ENCODE data around the gene ORMDL3. TPM values are rescaled to one million over a fixed set of nuclear protein-coding genes. Genes with fewer than 3 reads are reported as not detected.

The ORMDL3 gene
- total RNA-seq, 1 experiment from 2014 or later, result 18.0 TPM

- no peaks in the 10 kb centered on the region for H3K9me3 ChIP-seq (ENCODE audit: low read depth, low read length, poor library complexity, severe bottlenecking)
- intact Hi-C loops (cut with micrococcal nuclease; ENCODE audit: unreplicated experiment), result no loop called here
- BruUV-seq (replicated peaks), result no TSS peak
- H3K36me3 ChIP-seq (ENCODE audit: insufficient read depth, low read length, poor library complexity, severe bottlenecking), result no peaks in the 10 kb centered on the region
- ChIA-PET CTCF (no interaction called here), POLR2A (ENCODE audit: low non-redundant PET) (no interaction called here)
- no peak overlapping the region for H3K4me3 ChIP-seq (ENCODE audit: low read depth, low read length, poor library complexity, severe bottlenecking)
- no peaks in the 10 kb centered on the region for H3K4me1 ChIP-seq (ENCODE audit: insufficient read depth, low read length, poor library complexity, severe bottlenecking)
- no peak for TF ChIP-seq CTCF (conservative IDR thresholded peaks at IDR 0.05; ENCODE audit: low read depth, low read length)
- no peak for TF ChIP-seq EZH2 (IDR thresholded peaks at IDR 0.05; ENCODE audit: borderline replicate concordance, low read depth, low read length, poor library complexity, severe bottlenecking)
- H3K27ac ChIP-seq (ENCODE audit: low read depth, low read length, poor library complexity, severe bottlenecking), result no peak overlapping the region
- H3K27me3 ChIP-seq (replicated peaks; ENCODE audit: insufficient read depth, low read depth, low read length, poor library complexity), result no peaks in the 10 kb centered on the region
- no peak for DNase-seq (ENCODE audit: low spot score)
These were observed 12.4 kb upstream of the ORMDL3 start for GRCh38 chr17:39939588-39940419.

- POLR2A ChIA-PET (ENCODE audit: low non-redundant PET), result no interaction called here
- CTCF ChIA-PET, result no interaction called here
- H3K9me3 ChIP-seq (ENCODE audit: low read depth, low read length, poor library complexity, severe bottlenecking), result no peaks in the 10 kb centered on the region
- H3K4me1 ChIP-seq (ENCODE audit: insufficient read depth, low read length, poor library complexity, severe bottlenecking), result no peaks in the 10 kb centered on the region
- no peak overlapping the region for H3K4me3 ChIP-seq (ENCODE audit: low read depth, low read length, poor library complexity, severe bottlenecking)
- no TSS peak for BruUV-seq (replicated peaks)
- DNase-seq (ENCODE audit: low spot score), result no peak
- H3K27me3 ChIP-seq (replicated peaks; ENCODE audit: insufficient read depth, low read depth, low read length, poor library complexity), result no peaks in the 10 kb centered on the region
- intact Hi-C loops (cut with micrococcal nuclease; ENCODE audit: unreplicated experiment), result no loop called here
- H3K36me3 ChIP-seq (ENCODE audit: insufficient read depth, low read length, poor library complexity, severe bottlenecking), result no peaks in the 10 kb centered on the region
- H3K27ac ChIP-seq (ENCODE audit: low read depth, low read length, poor library complexity, severe bottlenecking), result no peak overlapping the region
- TF ChIP-seq EZH2 (IDR thresholded peaks at IDR 0.05; ENCODE audit: borderline replicate concordance, low read depth, low read length, poor library complexity, severe bottlenecking) (no peak), CTCF (conservative IDR thresholded peaks at IDR 0.05; ENCODE audit: low read depth, low read length) (no peak)
These were observed 11.7 kb upstream of the ORMDL3 start for GRCh38 chr17:39939106-39939505.

GRCh38 chr17:39938140-39938869, 10.9 kb upstream of the ORMDL3 start:
- H3K36me3 ChIP-seq (ENCODE audit: insufficient read depth, low read length, poor library complexity, severe bottlenecking), result no peaks in the 10 kb centered on the region
- ChIA-PET POLR2A (ENCODE audit: low non-redundant PET) (no interaction called here), CTCF (no interaction called here)
- H3K4me1 ChIP-seq (ENCODE audit: insufficient read depth, low read length, poor library complexity, severe bottlenecking), result no peaks in the 10 kb centered on the region
- TF ChIP-seq EZH2 (IDR thresholded peaks at IDR 0.05; ENCODE audit: borderline replicate concordance, low read depth, low read length, poor library complexity, severe bottlenecking) (no peak), CTCF (conservative IDR thresholded peaks at IDR 0.05; ENCODE audit: low read depth, low read length) (no peak)
- BruUV-seq (replicated peaks), result no TSS peak
- DNase-seq (ENCODE audit: low spot score), result no peak
- no peaks in the 10 kb centered on the region for H3K9me3 ChIP-seq (ENCODE audit: low read depth, low read length, poor library complexity, severe bottlenecking)
- H3K27me3 ChIP-seq (replicated peaks; ENCODE audit: insufficient read depth, low read depth, low read length, poor library complexity), result no peaks in the 10 kb centered on the region
- no peak overlapping the region for H3K27ac ChIP-seq (ENCODE audit: low read depth, low read length, poor library complexity, severe bottlenecking)
- no peak overlapping the region for H3K4me3 ChIP-seq (ENCODE audit: low read depth, low read length, poor library complexity, severe bottlenecking)
- intact Hi-C loops (cut with micrococcal nuclease; ENCODE audit: unreplicated experiment), result no loop called here

All from A673 (cell line).